Measurements from ENCODE around the gene AGAP3. TPM values are rescaled to one million over a fixed set of nuclear protein-coding genes. Genes with fewer than 3 reads are reported as not detected.

Gene AGAP3
- total RNA-seq, 1 donor from 2014 or later: 206 TPM

GRCh38 chr7:151083071-151083823, 3.0 kb upstream of the AGAP3 start, which contains the start of gene TMUB1:
Gene TMUB1 (minus strand): TSS chr7:151083493. CDS start chr7:151082563, 930 bp downstream.
- no peaks in the 10 kb centered on the region for H3K9me3 Mint-ChIP-seq (ENCODE audit: unreplicated experiment)
- peaks cover 10% of the 10 kb centered on the region for H3K36me3 Mint-ChIP-seq (ENCODE audit: low read depth, unreplicated experiment)
- H3K4me3 Mint-ChIP-seq (ENCODE audit: unreplicated experiment): peak within 1 kb of the TSS; percentile 98
- peak within 1 kb of the TSS; percentile 57 for H3K27ac Mint-ChIP-seq (ENCODE audit: unreplicated experiment)
- no peak for TF ChIP-seq CTCF (IDR thresholded peaks at IDR 0.05; ENCODE audit: unreplicated experiment)
- peaks cover 30% of the 10 kb centered on the region for H3K4me1 Mint-ChIP-seq (ENCODE audit: unreplicated experiment)
- H3K27me3 Mint-ChIP-seq (ENCODE audit: unreplicated experiment): peaks cover 9% of the 10 kb centered on the region
- peak; percentile 65 for DNase-seq (ENCODE audit: low spot score)

GRCh38 chr7:151083824-151084160, 2.5 kb upstream of the AGAP3 start:
- peak overlapping the region; percentile 83 for H3K4me3 Mint-ChIP-seq (ENCODE audit: unreplicated experiment)
- no peak for DNase-seq (ENCODE audit: low spot score)
- no peaks in the 10 kb centered on the region for H3K9me3 Mint-ChIP-seq (ENCODE audit: unreplicated experiment)
- H3K4me1 Mint-ChIP-seq (ENCODE audit: unreplicated experiment): peaks cover 30% of the 10 kb centered on the region
- peaks cover 11% of the 10 kb centered on the region for H3K36me3 Mint-ChIP-seq (ENCODE audit: low read depth, unreplicated experiment)
- no peak for TF ChIP-seq CTCF (IDR thresholded peaks at IDR 0.05; ENCODE audit: unreplicated experiment)
- H3K27me3 Mint-ChIP-seq (ENCODE audit: unreplicated experiment): peaks cover 10% of the 10 kb centered on the region
- no peak overlapping the region for H3K27ac Mint-ChIP-seq (ENCODE audit: unreplicated experiment)

- Mint-ChIP-seq H3K27ac (ENCODE audit: unreplicated experiment) (peak overlapping the region; percentile 49), H3K27me3 (ENCODE audit: unreplicated experiment) (peaks cover 14% of the 10 kb centered on the region)
- no peak for TF ChIP-seq CTCF (IDR thresholded peaks at IDR 0.05; ENCODE audit: unreplicated experiment)
These were observed 965 bp upstream of the AGAP3 start for GRCh38 chr7:151085329-151085690.

GRCh38 chr7:151086802-151087244, 548 bp downstream of the AGAP3 start:
- peak overlapping the region; percentile 80 for H3K27ac Mint-ChIP-seq (ENCODE audit: unreplicated experiment)

More at GRCh38 chr7:151085329-151085690, 965 bp upstream of the AGAP3 start:
- peaks cover 10% of the 10 kb centered on the region for H3K36me3 Mint-ChIP-seq (ENCODE audit: low read depth, unreplicated experiment)
- H3K9me3 Mint-ChIP-seq (ENCODE audit: unreplicated experiment): no peaks in the 10 kb centered on the region
- peaks cover 34% of the 10 kb centered on the region for H3K4me1 Mint-ChIP-seq (ENCODE audit: unreplicated experiment)
- DNase-seq (ENCODE audit: low spot score): no peak
- peak overlapping the region; percentile 82 for H3K4me3 Mint-ChIP-seq (ENCODE audit: unreplicated experiment)

More at GRCh38 chr7:151086802-151087244, 548 bp downstream of the AGAP3 start:
- Mint-ChIP-seq H3K27me3 (ENCODE audit: unreplicated experiment) (peaks cover 24% of the 10 kb centered on the region), H3K9me3 (ENCODE audit: unreplicated experiment) (no peaks in the 10 kb centered on the region), H3K4me3 (ENCODE audit: unreplicated experiment) (peak overlapping the region; percentile 95), H3K4me1 (ENCODE audit: unreplicated experiment) (peaks cover 46% of the 10 kb centered on the region), H3K36me3 (ENCODE audit: low read depth, unreplicated experiment) (peaks cover 19% of the 10 kb centered on the region)
- DNase-seq (ENCODE audit: low spot score): no peak
- TF ChIP-seq CTCF (IDR thresholded peaks at IDR 0.05; ENCODE audit: unreplicated experiment): no peak
